Type B pancreatic cell (in vitro differentiated cells): ENCODE measurements around the gene GLI3. TPM values are rescaled to one million over a fixed set of nuclear protein-coding genes. Genes with fewer than 3 reads are reported as not detected.
A peak's percentile ranks its signal among the peaks of the same experiment; 100 is the strongest.

ENCODE experiments used
- DNase-seq: peaks from one replicate; pipeline ENCODE4 v3.0.0; 2021; ENCODE audit warnings: mixed read lengths; ENCODE audit not compliant: unreplicated experiment; ENCODE audit errors: extremely low spot score
- H3K27ac Mint-ChIP-seq: 2 replicates; pipeline ENCODE4 v1.8.0; 2021; ENCODE audit warnings: mild to moderate bottlenecking, mixed read lengths
- H3K27me3 Mint-ChIP-seq: 2 replicates; pipeline ENCODE4 v1.8.0; 2021; ENCODE audit warnings: mixed read lengths
- H3K36me3 Mint-ChIP-seq: 2 replicates; pipeline ENCODE4 v1.8.0; 2021; ENCODE audit warnings: mixed read lengths
- H3K4me1 Mint-ChIP-seq: one replicate; pipeline ENCODE4 v1.8.0; 2021; ENCODE audit warnings: mixed read lengths; ENCODE audit not compliant: unreplicated experiment
- H3K4me3 Mint-ChIP-seq: 2 replicates; pipeline ENCODE4 v1.8.0; 2021; ENCODE audit warnings: mild to moderate bottlenecking, mixed read lengths
- H3K9me3 Mint-ChIP-seq: 2 replicates; pipeline ENCODE4 v1.8.0; 2021; ENCODE audit warnings: mixed read lengths
- CTCF ChIP-seq: fragments of 200-600 bp; sonication (generic); conservative IDR thresholded peaks from 2 replicates; pipeline ENCODE4 v1.5.0; 2021; ENCODE audit warnings: antibody characterized with exemption, mild to moderate bottlenecking
- total RNA-seq: library from RNA; stranded (reverse); gene quantifications from 2 replicates; pipeline ENCODE4 v1.2.1, GENCODE V29; 2021; ENCODE audit warnings: low replicate concordance

GLI3 gene
- total RNA-seq, 1 donor from 2014 or later, result 141 TPM

GRCh38 chr7:42219447-42219846, 17.6 kb downstream of the GLI3 start:
- peaks cover 60% of the 10 kb centered on the region for H3K4me1 Mint-ChIP-seq
- H3K27me3 Mint-ChIP-seq, result no peaks in the 10 kb centered on the region
- H3K36me3 Mint-ChIP-seq, result peaks cover 57% of the 10 kb centered on the region
- peak overlapping the region; percentile 80 for H3K27ac Mint-ChIP-seq
- H3K9me3 Mint-ChIP-seq, result no peaks in the 10 kb centered on the region
- TF ChIP-seq CTCF, result no peak
- no peak overlapping the region for H3K4me3 Mint-ChIP-seq
- no peak for DNase-seq

GRCh38 chr7:42218248-42218647, 18.8 kb downstream of the GLI3 start:
- Mint-ChIP-seq H3K9me3 (no peaks in the 10 kb centered on the region), H3K4me3 (no peak overlapping the region), H3K27ac (no peak overlapping the region), H3K4me1 (peaks cover 62% of the 10 kb centered on the region), H3K27me3 (no peaks in the 10 kb centered on the region), H3K36me3 (peaks cover 50% of the 10 kb centered on the region)
- no peak for TF ChIP-seq CTCF
- no peak for DNase-seq

GRCh38 chr7:42217548-42217947, 19.5 kb downstream of the GLI3 start:
- Mint-ChIP-seq H3K27ac (no peak overlapping the region), H3K4me1 (peaks cover 64% of the 10 kb centered on the region), H3K36me3 (peaks cover 51% of the 10 kb centered on the region), H3K4me3 (no peak overlapping the region), H3K9me3 (no peaks in the 10 kb centered on the region), H3K27me3 (no peaks in the 10 kb centered on the region)
- no peak for DNase-seq
- no peak for TF ChIP-seq CTCF

GRCh38 chr7:42217053-42217452, 20.0 kb downstream of the GLI3 start:
- peaks cover 64% of the 10 kb centered on the region for H3K4me1 Mint-ChIP-seq
- no peak for TF ChIP-seq CTCF
- no peak overlapping the region for H3K4me3 Mint-ChIP-seq
- no peak overlapping the region for H3K27ac Mint-ChIP-seq
- no peaks in the 10 kb centered on the region for H3K9me3 Mint-ChIP-seq
- H3K27me3 Mint-ChIP-seq, result no peaks in the 10 kb centered on the region
- H3K36me3 Mint-ChIP-seq, result peaks cover 50% of the 10 kb centered on the region
- DNase-seq, result no peak

- H3K4me1 Mint-ChIP-seq, result peaks cover 58% of the 10 kb centered on the region
- no peak for TF ChIP-seq CTCF
- no peak for DNase-seq
- H3K4me3 Mint-ChIP-seq, result peak overlapping the region; percentile 6
- H3K9me3 Mint-ChIP-seq, result no peaks in the 10 kb centered on the region
- no peaks in the 10 kb centered on the region for H3K27me3 Mint-ChIP-seq
- peak overlapping the region; percentile 7 for H3K27ac Mint-ChIP-seq
- peaks cover 45% of the 10 kb centered on the region for H3K36me3 Mint-ChIP-seq
These were observed 22.8 kb downstream of the GLI3 start for GRCh38 chr7:42214060-42214679.

- Mint-ChIP-seq H3K4me1 (peaks cover 48% of the 10 kb centered on the region), H3K4me3 (no peak overlapping the region), H3K9me3 (no peaks in the 10 kb centered on the region), H3K36me3 (peaks cover 40% of the 10 kb centered on the region), H3K27me3 (no peaks in the 10 kb centered on the region), H3K27ac (no peak overlapping the region)
- no peak for TF ChIP-seq CTCF
- DNase-seq, result no peak
These were observed 23.9 kb downstream of the GLI3 start for GRCh38 chr7:42213093-42213492.
